PC-9 (cell line): ENCODE measurements around the gene PHLPP2.

Experiments used
- CTCF ChIP-seq: fragments of 200-600 bp; sonication (generic); conservative IDR thresholded peaks from 2 replicates; pipeline ENCODE4 v1.6.1; 2017; ENCODE audit warnings: mixed run types, antibody characterized with exemption, mild to moderate bottlenecking, moderate library complexity
- EZH2 ChIP-seq: fragments of 200-600 bp; sonication (generic); IDR thresholded peaks from 2 replicates; pipeline ENCODE4 v1.8.0; 2017; ENCODE audit warnings: antibody characterized with exemption, low read depth

- no peak for TF ChIP-seq CTCF
- no peak for TF ChIP-seq EZH2
Measured at GRCh38 chr16:71707199-71707598, 17.3 kb downstream of the PHLPP2 start.
